Trophoblast cell (in vitro differentiated cells and primary cell): ENCODE data around the gene PAX2.
A peak's percentile ranks its signal among the peaks of the same experiment; 100 is the strongest.
"Not testable (repeated sequence)": the region's sequence is repeated elsewhere in the genome, so short reads cannot be mapped to it uniquely, and the experiment has no call there.

Experiments
- DNase-seq, 2 donors: peaks; one replicate each; pipeline ENCODE4 v3.0.0-alpha.2; 2016
- H2AFZ ChIP-seq: 2 replicates; pipeline ENCODE4 v1.6.1; 2013; ENCODE audit warnings: low read length, moderate library complexity, mild to moderate bottlenecking; ENCODE audit not compliant: insufficient read depth, poor library complexity
- H2AK5ac ChIP-seq: 2 replicates; pipeline ENCODE4 v1.6.1; 2013; ENCODE audit warnings: mild to moderate bottlenecking, low read length
- H2BK120ac ChIP-seq: 2 replicates; pipeline ENCODE4 v1.6.1; 2013; ENCODE audit warnings: low read length, mild to moderate bottlenecking, moderate library complexity; ENCODE audit not compliant: insufficient read depth, poor library complexity
- H2BK12ac ChIP-seq: 2 replicates; pipeline ENCODE4 v1.6.1; 2013; ENCODE audit warnings: mild to moderate bottlenecking, low read length, moderate library complexity
- H2BK5ac ChIP-seq: 2 replicates; pipeline ENCODE4 v1.6.1; 2013; ENCODE audit warnings: low read length, low read depth, moderate library complexity, mild to moderate bottlenecking; ENCODE audit not compliant: poor library complexity
- H3K14ac ChIP-seq: 2 replicates; pipeline ENCODE4 v1.6.1; 2013; ENCODE audit warnings: mild to moderate bottlenecking, low read length
- H3K18ac ChIP-seq: 2 replicates; pipeline ENCODE4 v1.6.1; 2013; ENCODE audit warnings: mild to moderate bottlenecking, low read length
- H3K23ac ChIP-seq: 2 replicates; pipeline ENCODE4 v1.6.1; 2013; ENCODE audit warnings: low read length
- H3K27ac ChIP-seq: 2 replicates; pipeline ENCODE4 v1.5.1; 2013; ENCODE audit warnings: low read depth, mild to moderate bottlenecking, inconsistent platforms, low read length, moderate library complexity
- H3K27me3 ChIP-seq: 2 replicates; pipeline ENCODE4 v1.6.1; 2013; ENCODE audit warnings: inconsistent platforms, mild to moderate bottlenecking, low read length, moderate library complexity; ENCODE audit not compliant: insufficient read depth
- H3K36me3 ChIP-seq, 2 experiments: 1 replicate in 1 of 2; 2 replicates in 1 of 2; pipeline ENCODE4 v1.6.1; 2013; ENCODE audit warnings: low read length in 2 of 2, mild to moderate bottlenecking in 2 of 2, moderate library complexity in 1 of 2; ENCODE audit not compliant: insufficient read depth in 2 of 2, control insufficient read depth in 1 of 2
- H3K4ac ChIP-seq: 2 replicates; pipeline ENCODE4 v1.6.1; 2013; ENCODE audit warnings: low read depth, mild to moderate bottlenecking, low read length, moderate library complexity
- H3K4me1 ChIP-seq, 2 experiments: 1 replicate in 1 of 2; 2 replicates in 1 of 2; pipeline ENCODE4 v1.6.1; 2013; ENCODE audit warnings: low read length in 2 of 2, mild to moderate bottlenecking in 2 of 2, moderate library complexity in 1 of 2; ENCODE audit not compliant: insufficient read depth in 2 of 2, control insufficient read depth in 1 of 2
- H3K4me2 ChIP-seq: 2 replicates; pipeline ENCODE4 v1.6.1; 2013; ENCODE audit warnings: inconsistent platforms, mild to moderate bottlenecking, low read length, moderate library complexity
- H3K4me3 ChIP-seq: 2 replicates; pipeline ENCODE4 v1.5.1; 2013; ENCODE audit warnings: mild to moderate bottlenecking, low read depth, low read length, inconsistent platforms
- H3K79me1 ChIP-seq: one replicate; pipeline ENCODE4 v1.6.1; 2013; ENCODE audit warnings: low read length
- H3K79me2 ChIP-seq: 2 replicates; pipeline ENCODE4 v1.6.1; 2013; ENCODE audit warnings: low read length, mild to moderate bottlenecking; ENCODE audit not compliant: control insufficient read depth, insufficient read depth, poor library complexity
- H3K9ac ChIP-seq: 2 replicates; pipeline ENCODE4 v1.6.1; 2013; ENCODE audit warnings: mild to moderate bottlenecking, low read length
- H3K9me3 ChIP-seq: 2 replicates; pipeline ENCODE4 v1.6.1; 2013; ENCODE audit warnings: low read depth, mild to moderate bottlenecking, control low read depth, inconsistent platforms, low read length; ENCODE audit not compliant: insufficient read depth
- H4K12ac ChIP-seq: 2 replicates; pipeline ENCODE4 v1.6.1; 2013; ENCODE audit warnings: low read depth, mild to moderate bottlenecking, low read length, moderate library complexity
- H4K8ac ChIP-seq: 2 replicates; pipeline ENCODE4 v1.6.1; 2013; ENCODE audit warnings: low read depth, mild to moderate bottlenecking, low read length, moderate library complexity
- H4K91ac ChIP-seq: one replicate; pipeline ENCODE4 v1.6.1; 2013; ENCODE audit warnings: low read depth, mild to moderate bottlenecking, low read length, moderate library complexity
- WGBS: extraction: QIAGEN DNeasy Blood & Tissue Kit; methylation state at CpG from one replicate; pipeline ENCODE4 v1.1.7; 2013; ENCODE audit warnings: missing lambda C conversion rate; ENCODE audit not compliant: insufficient read length, insufficient coverage; ENCODE audit errors: extremely low coverage; 5-methylcytosine and 5-hydroxymethylcytosine counted together

PAX2 gene

GRCh38 chr10:100701704-100702103 is 43.7 kb upstream of the PAX2 start:
- H2AFZ ChIP-seq, H3K4me2 ChIP-seq, H3K27ac ChIP-seq: not testable (repeated sequence)

DNA sequence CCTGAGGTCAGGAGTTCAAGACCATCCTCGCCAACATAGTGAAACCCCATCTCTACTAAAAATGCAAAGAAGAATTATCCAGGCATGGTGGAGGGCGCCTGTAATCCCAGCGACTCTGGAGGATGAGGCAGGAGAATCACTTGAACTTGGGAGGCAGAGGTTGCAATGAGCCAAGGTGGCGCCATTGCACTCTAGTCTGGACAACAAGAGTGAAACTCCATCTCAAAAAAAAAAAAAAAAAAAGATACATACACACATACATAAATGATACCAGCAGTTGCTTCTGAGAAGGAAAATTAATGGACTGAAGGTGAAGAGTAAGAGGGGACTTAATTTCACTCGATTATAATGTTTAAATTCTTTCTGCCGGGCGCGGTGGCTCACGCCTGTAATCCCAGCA is 40.2 kb upstream of the PAX2 start:
- Histone ChIP-seq H3K4me1 (peaks cover 0 to 1% of the 10 kb centered on the region in 2 experiments), H3K4ac (no peak overlapping the region), H3K79me2 (no peaks in the 10 kb centered on the region), H3K9me3 (peaks cover 1% of the 10 kb centered on the region), H3K27me3 (peaks cover 16% of the 10 kb centered on the region), H2BK5ac (no peak overlapping the region), H4K12ac (no peak overlapping the region), H3K27ac (no peak overlapping the region), H4K8ac (no peak overlapping the region), H3K79me1 (no peaks in the 10 kb centered on the region), H2AK5ac (no peak overlapping the region), H3K9ac (no peak overlapping the region), H3K14ac (no peak overlapping the region), H3K4me2 (no peak overlapping the region), H2AFZ (no peak overlapping the region), H4K91ac (no peak overlapping the region), H2BK12ac (no peak overlapping the region), H3K18ac (no peak overlapping the region), H3K23ac (no peak overlapping the region), H3K36me3 (no peaks in the 10 kb centered on the region), H2BK120ac (no peak overlapping the region), H3K4me3 (no peak overlapping the region)
- DNase-seq = no peak
- WGBS = no CpG with 5 or more reads among the region's 9 CpGs

More at GRCh38 chr10:100701704-100702103, 43.7 kb upstream of the PAX2 start:
- not testable (repeated sequence) for H3K18ac ChIP-seq, H2BK12ac ChIP-seq, H3K27me3 ChIP-seq, H3K4me1 ChIP-seq, H3K79me1 ChIP-seq, H3K14ac ChIP-seq, H3K23ac ChIP-seq, H4K8ac ChIP-seq, H4K91ac ChIP-seq, H3K79me2 ChIP-seq, H2BK120ac ChIP-seq, H2AK5ac ChIP-seq, H2BK5ac ChIP-seq, H3K4me3 ChIP-seq, H3K4ac ChIP-seq, H3K9me3 ChIP-seq, H3K36me3 ChIP-seq, H4K12ac ChIP-seq, H3K9ac ChIP-seq, DNase-seq
- WGBS = no CpG with 5 or more reads among the region's 2 CpGs

- H2AFZ ChIP-seq = no peak overlapping the region
- peaks cover 1% of the 10 kb centered on the region for H3K9me3 ChIP-seq
- H3K9ac ChIP-seq = no peak overlapping the region
- no CpG with 5 or more reads among the region's 6 CpGs for WGBS
- H2BK12ac ChIP-seq = no peak overlapping the region
- no peak overlapping the region for H3K18ac ChIP-seq
- peaks cover 35% of the 10 kb centered on the region for H3K27me3 ChIP-seq
- no peak overlapping the region for H3K4me2 ChIP-seq
- no peak for DNase-seq
- H3K27ac ChIP-seq = no peak overlapping the region
- no peaks in the 10 kb centered on the region for H3K36me3 ChIP-seq
- H2BK120ac ChIP-seq = no peak overlapping the region
- H3K4me1 ChIP-seq = peaks cover 0 to 3% of the 10 kb centered on the region in 2 experiments
- no peak overlapping the region for H3K23ac ChIP-seq
- H2BK5ac ChIP-seq = no peak overlapping the region
- H3K4me3 ChIP-seq = no peak overlapping the region
- H3K79me1 ChIP-seq = no peaks in the 10 kb centered on the region
- no peaks in the 10 kb centered on the region for H3K79me2 ChIP-seq
- no peak overlapping the region for H2AK5ac ChIP-seq
- H3K4ac ChIP-seq = no peak overlapping the region
- no peak overlapping the region for H4K8ac ChIP-seq
- no peak overlapping the region for H3K14ac ChIP-seq
- no peak overlapping the region for H4K91ac ChIP-seq
- H4K12ac ChIP-seq = no peak overlapping the region
These were observed 38.0 kb upstream of the PAX2 start for GRCh38 chr10:100707261-100707848.

DNA sequence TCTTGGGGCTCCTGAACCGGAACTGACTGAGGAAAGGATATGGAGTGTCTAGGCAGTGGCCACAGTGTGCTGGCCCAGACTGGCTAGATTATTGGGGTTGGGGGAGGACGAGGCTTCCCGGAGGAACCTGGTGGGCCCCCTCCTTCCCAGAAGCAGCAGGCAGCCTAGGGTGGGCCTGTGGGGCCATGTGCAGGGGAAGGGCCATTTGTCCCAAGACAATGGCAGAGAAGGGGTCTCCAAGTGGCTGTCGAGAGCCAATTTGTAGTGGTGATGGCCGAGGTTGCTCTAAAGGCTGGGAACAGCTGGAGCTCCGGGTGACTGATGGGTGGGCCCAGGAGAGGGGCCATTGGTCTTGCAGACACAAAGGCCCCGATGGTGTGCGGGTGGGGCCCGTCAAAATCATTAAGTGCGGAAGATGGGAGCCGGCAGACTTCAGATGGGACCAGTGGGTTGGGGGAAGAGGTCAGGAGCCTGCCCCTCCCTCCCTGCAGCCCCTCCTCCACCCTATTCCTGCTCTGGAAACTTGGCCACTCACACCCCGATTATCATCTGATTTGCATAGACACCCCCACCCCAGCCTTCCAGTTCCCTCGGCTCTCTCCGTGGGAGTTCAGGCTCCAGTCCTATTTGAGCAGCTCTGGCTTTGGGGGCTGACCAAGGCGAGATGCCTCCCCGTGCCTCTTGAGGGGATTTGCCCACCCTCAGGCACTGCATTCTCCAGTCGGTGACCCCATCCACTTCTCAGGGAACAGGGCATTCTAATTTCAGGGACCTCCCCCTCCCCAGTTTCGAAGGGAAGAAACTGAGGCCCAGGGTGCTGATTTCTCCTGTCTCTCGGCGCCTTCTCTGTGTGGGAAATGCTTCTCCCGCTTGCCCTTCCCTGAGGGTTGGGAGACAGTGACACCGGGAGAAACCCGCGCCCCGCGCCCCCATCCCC is 36.0 kb upstream of the PAX2 start:
- H2BK5ac ChIP-seq = no peak overlapping the region
- no peak overlapping the region for H2AK5ac ChIP-seq
- no peak overlapping the region for H3K14ac ChIP-seq
- no peak overlapping the region for H3K4ac ChIP-seq
- no peak overlapping the region for H2BK12ac ChIP-seq
- H3K9me3 ChIP-seq = peaks cover 8% of the 10 kb centered on the region
- H3K4me3 ChIP-seq = no peak overlapping the region
- H3K79me2 ChIP-seq = no peaks in the 10 kb centered on the region
- no peak overlapping the region for H4K91ac ChIP-seq
- H4K12ac ChIP-seq = no peak overlapping the region
- no peak overlapping the region for H3K23ac ChIP-seq
- no peaks in the 10 kb centered on the region for H3K36me3 ChIP-seq
- H3K9ac ChIP-seq = no peak overlapping the region
- no CpG with 5 or more reads among the region's 26 CpGs for WGBS
- peak overlapping the region; percentile 55 for H3K4me2 ChIP-seq
- peaks cover 0 to 3% of the 10 kb centered on the region in 2 experiments for H3K4me1 ChIP-seq
- H3K27ac ChIP-seq = no peak overlapping the region
- no peak overlapping the region for H2AFZ ChIP-seq
- no peak overlapping the region for H3K18ac ChIP-seq
- H3K27me3 ChIP-seq = peaks cover 54% of the 10 kb centered on the region
- H3K79me1 ChIP-seq = no peaks in the 10 kb centered on the region
- no peak overlapping the region for H2BK120ac ChIP-seq
- no peak overlapping the region for H4K8ac ChIP-seq
- DNase-seq = no peak
